Measurements from ENCODE around the gene ELAVL4. TPM values are rescaled to one million over a fixed set of nuclear protein-coding genes. Genes with fewer than 3 reads are reported as not detected.

ELAVL4 gene
- total RNA-seq, 1 donor from 2014 or later, result not detected

GRCh38 chr1:50179639-50180038 lies 70.9 kb downstream of the ELAVL4 start:
- DNase-seq (ENCODE audit: low spot score), result no peak

DNA sequence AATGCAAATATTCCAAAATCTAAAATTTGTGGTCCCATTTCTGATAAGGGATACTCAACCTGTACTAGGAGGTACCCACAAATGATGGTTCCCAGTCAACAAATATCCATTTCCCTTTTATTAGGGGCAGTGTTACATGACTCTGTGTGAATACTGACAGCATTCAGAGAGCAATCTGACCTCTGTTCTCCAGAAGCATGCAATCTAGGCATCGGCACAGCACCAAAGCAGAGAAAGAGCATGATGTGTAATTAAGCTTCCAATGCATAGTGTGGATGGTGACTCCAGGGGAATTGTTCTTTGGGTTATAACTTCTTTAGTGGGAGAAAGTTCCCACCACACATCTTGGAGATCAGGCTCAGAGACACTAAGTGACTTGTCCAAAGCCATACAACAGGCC lies 71.6 kb downstream of the ELAVL4 start:
- no peak for DNase-seq (ENCODE audit: low spot score)

- no peak for DNase-seq (ENCODE audit: low spot score)
Observed at GRCh38 chr1:50181027-50181663, 72.4 kb downstream of the ELAVL4 start.

GRCh38 chr1:50183378-50184133 lies 74.8 kb downstream of the ELAVL4 start:
- no peak for DNase-seq (ENCODE audit: low spot score)

DNA sequence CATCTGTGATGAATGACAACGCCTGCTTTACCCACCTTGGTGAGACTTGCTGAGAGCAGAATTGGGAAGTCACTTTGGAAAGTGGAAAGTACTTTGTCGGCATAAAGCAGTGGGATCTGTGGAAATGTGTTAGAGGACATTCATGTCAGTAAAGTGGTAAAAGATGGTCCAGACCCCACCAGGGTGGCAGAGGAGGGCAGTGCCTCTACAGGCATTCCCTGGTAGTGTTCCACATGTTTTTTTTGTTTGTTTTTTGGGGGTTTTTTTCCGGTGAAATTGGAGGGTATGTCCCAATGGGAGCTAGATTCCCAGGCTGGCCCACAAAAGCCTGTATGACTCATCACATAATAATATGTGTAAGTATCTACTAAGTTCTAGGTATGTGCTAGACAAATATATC lies 80.6 kb downstream of the ELAVL4 start:
- DNase-seq (ENCODE audit: low spot score), result no peak

GRCh38 chr1:50193002-50193401 lies 84.3 kb downstream of the ELAVL4 start:
- DNase-seq (ENCODE audit: low spot score), result no peak

- DNase-seq (ENCODE audit: low spot score), result no peak
Observed at GRCh38 chr1:50195205-50195604, 86.5 kb downstream of the ELAVL4 start.

DNA sequence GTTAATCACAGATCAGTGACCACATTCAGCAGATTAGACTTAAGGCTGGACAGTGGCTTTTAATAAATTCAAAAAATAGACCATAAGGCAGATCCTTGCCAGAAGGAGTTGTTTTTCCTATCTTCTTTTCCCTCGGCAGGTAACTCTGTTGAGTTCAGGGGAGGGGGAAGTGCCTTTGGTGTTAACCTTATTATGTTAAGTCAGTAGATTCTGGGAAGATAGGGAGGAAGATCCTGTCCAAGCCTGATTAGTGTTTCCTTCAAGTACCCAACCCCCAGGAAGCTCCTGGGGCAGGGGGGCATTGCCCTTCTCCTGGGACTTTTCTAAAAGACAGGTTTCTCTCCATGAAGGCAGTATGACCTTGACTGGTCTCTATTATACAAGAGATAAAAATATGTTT lies 87.4 kb downstream of the ELAVL4 start:
- DNase-seq (ENCODE audit: low spot score), result no peak

- DNase-seq (ENCODE audit: low spot score), result no peak
Observed at GRCh38 chr1:50197216-50197615, 88.5 kb downstream of the ELAVL4 start.

DNA sequence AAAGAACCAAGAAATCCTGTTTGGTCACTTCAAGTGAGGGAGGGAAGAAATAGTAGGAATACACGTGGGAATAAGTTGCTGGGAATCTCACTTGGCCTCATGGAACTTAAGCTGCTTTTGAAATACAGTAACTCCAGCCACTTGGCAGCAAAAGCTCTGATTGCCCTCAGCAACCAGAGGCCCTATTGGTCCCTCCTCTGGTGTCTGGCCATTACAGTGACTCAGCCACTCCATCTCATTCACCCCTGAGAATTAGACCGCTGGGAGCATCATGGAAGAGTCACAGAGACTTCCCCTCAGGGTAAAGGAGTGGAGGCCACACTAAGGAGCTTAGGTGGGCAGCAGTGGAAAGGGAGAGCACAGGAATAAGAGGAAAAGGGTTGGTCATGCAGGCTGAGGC lies 99.6 kb downstream of the ELAVL4 start:
- no peak for DNase-seq (ENCODE audit: low spot score)

DNA sequence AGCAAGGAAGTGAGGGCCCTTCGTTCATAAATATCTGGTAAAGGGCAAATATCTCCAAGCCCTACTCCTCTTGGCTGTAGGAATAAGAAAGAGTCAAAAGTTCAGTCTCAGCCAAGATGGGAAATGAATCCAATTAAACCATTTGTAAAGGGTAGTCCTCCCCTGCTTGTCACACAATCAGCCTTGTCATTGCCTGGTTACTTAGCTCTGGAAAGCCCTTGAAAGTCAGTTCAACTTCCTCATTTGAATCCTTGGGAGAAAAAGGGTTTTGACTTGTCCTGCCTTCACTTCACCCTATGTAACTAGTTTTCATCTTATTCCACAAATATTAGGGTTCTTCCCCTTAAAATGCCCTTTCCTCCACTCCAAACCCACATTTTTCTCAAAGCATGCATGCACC lies 100.0 kb downstream of the ELAVL4 start:
- DNase-seq (ENCODE audit: low spot score), result no peak

GRCh38 chr1:50209749-50210148 lies 101.0 kb downstream of the ELAVL4 start:
- DNase-seq (ENCODE audit: low spot score), result no peak

DNA sequence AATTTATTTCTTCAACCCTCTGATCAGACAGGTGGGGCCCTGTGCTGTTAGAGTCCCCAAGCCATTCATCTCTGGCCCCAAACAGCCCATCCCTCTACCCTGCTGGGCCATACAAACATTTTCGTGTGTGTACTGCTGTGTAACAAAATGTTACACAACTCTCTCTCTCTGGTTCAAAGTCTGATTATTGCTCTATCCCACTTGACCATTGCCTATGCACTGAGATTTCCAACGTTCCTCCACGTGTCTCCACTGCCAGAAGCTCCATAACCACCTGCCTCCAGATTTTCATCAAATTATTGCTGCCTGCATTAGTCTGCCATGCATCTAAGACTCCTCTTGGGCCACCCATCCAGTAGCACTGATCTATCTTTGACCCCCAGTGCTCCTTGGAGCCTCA lies 104.8 kb downstream of the ELAVL4 start:
- no peak for DNase-seq (ENCODE audit: low spot score)

DNA sequence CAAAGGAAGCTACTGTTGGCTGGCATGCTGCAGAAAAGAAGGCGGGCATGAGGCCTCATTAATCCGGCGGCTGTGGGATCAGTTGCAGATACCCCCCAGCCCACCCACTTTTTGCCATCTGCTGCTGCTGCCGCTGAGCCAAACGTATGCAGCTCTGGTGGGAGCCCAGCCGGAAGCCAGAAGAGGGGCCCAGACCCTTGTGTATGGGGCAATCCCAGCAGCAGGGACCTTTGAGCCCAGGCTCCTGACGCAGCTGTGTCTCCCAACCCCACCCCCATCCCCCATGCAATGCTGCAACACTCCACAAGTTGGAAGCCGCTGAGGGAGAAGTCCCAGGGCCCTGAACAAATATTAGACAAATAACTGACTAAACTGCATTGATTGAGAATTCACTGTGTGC lies 106.0 kb downstream of the ELAVL4 start:
- DNase-seq (ENCODE audit: low spot score), result no peak

GRCh38 chr1:50218344-50219120 lies 109.8 kb downstream of the ELAVL4 start:
- no peak for DNase-seq (ENCODE audit: low spot score)

DNA sequence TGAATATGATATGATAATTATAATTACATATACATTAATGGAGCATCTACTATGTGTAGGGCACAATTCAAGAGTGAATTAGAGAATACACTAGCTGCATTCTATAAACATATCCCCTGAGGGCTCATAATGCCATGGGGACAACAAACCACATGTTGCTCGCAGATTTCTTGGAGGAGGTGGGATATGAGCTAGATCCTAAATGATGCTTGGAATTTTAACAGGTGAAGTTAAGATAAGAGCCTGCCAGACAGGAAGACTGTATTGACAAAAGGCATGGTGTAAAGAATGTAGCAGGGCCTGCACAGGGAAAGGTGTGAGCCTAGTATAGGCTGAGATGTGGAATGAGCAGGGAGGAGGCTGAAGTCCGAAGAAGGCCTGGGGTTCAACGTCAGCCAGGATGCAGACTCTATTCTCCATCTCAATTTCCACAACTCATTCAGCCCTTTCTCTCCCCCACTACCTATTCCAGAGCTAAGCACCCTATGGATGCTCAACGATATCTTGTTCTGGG lies 120.2 kb downstream of the ELAVL4 start:
- no peak for DNase-seq (ENCODE audit: low spot score)

DNA sequence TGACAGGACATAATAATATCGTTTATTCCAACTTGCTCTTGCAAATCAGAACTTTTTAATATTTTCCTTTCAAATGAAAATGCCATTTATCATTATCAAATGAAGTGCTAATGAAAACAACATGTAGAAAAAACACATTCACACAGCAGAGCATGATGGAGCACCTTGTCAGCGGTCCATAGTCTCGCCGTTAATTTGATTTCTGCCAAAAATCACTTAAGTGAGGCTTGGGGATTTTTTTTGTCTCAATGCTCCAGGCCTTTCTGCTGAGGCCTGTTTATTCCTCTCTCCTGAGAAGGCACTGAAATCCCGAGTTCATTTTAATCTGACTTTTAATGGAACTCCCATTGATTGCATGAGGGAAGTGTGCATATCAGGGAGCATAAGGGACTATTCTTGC lies 122.5 kb downstream of the ELAVL4 start:
- no peak for DNase-seq (ENCODE audit: low spot score)

DNA sequence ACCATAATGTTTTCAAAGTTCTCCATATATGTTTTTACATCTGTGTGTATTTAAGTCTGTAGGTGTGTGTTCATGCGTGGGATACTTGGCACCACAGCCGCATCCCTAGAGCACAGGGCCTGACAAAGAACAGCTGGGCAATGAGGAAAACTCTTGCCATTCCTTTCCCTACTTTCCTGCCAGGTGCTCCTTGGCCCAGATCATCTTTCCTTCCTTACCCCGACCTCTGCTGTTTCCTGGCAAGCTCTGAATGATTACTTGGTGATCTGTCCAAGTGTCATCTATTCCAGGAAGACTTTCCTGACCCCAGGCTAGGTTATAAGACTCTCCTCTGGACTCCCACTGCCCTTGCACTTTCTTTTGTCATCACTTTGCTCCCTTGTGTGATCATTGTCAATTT lies 123.6 kb downstream of the ELAVL4 start:
- DNase-seq (ENCODE audit: low spot score), result no peak

- DNase-seq (ENCODE audit: low spot score), result no peak
Observed at GRCh38 chr1:50236656-50237055, 127.9 kb downstream of the ELAVL4 start.

GRCh38 chr1:50237056-50237455 lies 128.3 kb downstream of the ELAVL4 start:
- DNase-seq (ENCODE audit: low spot score), result no peak

GRCh38 chr1:50243939-50244338 lies 135.2 kb downstream of the ELAVL4 start:
- DNase-seq (ENCODE audit: low spot score), result no peak

DNA sequence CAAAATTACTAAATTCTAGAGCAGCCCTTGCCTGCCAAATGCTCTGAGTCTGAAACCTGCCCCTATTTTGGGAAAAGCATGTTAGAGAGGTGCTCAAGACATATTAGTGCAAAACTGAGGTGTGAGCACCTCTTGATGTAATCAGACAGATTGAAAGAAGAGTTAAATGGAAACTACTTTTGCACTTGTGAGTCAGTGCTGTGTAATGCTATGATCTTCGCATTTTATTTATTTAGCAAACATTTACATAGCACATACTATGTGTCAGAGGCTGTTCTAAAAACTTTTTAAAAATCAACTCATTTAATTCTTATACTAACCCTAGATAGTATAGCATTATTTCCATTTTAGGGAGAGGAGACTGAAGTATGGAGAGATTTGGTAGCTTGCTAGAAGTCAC lies 138.1 kb downstream of the ELAVL4 start:
- no peak for DNase-seq (ENCODE audit: low spot score)

DNA sequence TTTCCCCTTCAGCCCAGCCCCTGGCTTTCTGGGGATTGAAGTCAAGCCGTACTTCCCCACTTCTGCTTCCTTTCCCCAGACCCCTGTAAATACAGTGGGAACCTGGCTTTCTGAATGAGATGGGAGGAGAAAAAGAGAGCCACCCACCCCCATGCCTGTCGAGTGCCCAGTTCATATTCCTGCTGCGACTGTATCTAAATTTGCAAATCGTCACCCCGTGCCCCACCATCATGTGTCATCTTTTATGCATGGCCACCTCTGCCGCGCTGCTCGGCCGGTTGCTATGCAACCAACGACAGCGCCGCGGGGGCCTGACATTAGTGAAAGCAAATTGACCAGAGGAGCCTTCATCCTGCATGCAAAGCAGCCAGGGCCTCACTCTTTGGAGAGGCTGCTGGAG lies 143.0 kb downstream of the ELAVL4 start:
- no peak for DNase-seq (ENCODE audit: low spot score)

All from ureter (tissue), 1 donor.